ENCODE measurements around the gene CLK2. TPM values are rescaled to one million over a fixed set of nuclear protein-coding genes. Genes with fewer than 3 reads are reported as not detected.
A peak's percentile ranks its signal among the peaks of the same experiment; 100 is the strongest.

The CLK2 gene
- total and polyA plus RNA-seq, 2 of the 13 experiments (the other 11 are each of a cell fraction or from before 2014, with no cell fraction given): 20.1 to 73.5 TPM

- no peak for TF ChIP-seq PREB (CRISPR knock-in tag; IDR thresholded peaks at IDR 0.05)
- TF ChIP-seq KLF12 (CRISPR knock-in tag; IDR thresholded peaks at IDR 0.05; ENCODE audit: borderline replicate concordance): 0 out of 2 replicates have a peak, but pooled peaks have one; percentile 47
- peak; percentile 32; the same call in 1 of the 2 replicates for TF ChIP-seq TFDP1 (CRISPR knock-in tag; IDR thresholded peaks at IDR 0.05; ENCODE audit: borderline replicate concordance)
- TF ChIP-seq HOXA9 (CRISPR knock-in tag; IDR thresholded peaks at IDR 0.05; ENCODE audit: borderline replicate concordance): no peak
- TF ChIP-seq ZGPAT (CRISPR knock-in tag; IDR thresholded peaks at IDR 0.05): peak; percentile 67; the same call in 1 of the 2 replicates
- no peak for TF ChIP-seq DZIP1 (CRISPR knock-in tag; IDR thresholded peaks at IDR 0.05)
- TF ChIP-seq ZNF331 (CRISPR knock-in tag; IDR thresholded peaks at IDR 0.05): peak; percentile 72; the same call in 1 of the 2 replicates
- no peak for TF ChIP-seq ZSCAN30 (CRISPR knock-in tag; IDR thresholded peaks at IDR 0.05)
- TF ChIP-seq ZNF891 (CRISPR knock-in tag; IDR thresholded peaks at IDR 0.05): 0 out of 2 replicates have a peak, but pooled peaks have one; percentile 21
- TF ChIP-seq ZNF142 (CRISPR knock-in tag; IDR thresholded peaks at IDR 0.05): peak; percentile 36; the same call in 1 of the 2 replicates
- TF ChIP-seq ZNF180 (CRISPR knock-in tag; IDR thresholded peaks at IDR 0.05; ENCODE audit: borderline replicate concordance, low read depth): no peak
- TF ChIP-seq MEIS2 (CRISPR knock-in tag; IDR thresholded peaks at IDR 0.05): peak; percentile 75; the same call in 1 of the 2 replicates
- TF ChIP-seq PPARG (CRISPR knock-in tag; conservative IDR thresholded peaks at IDR 0.05): 0 out of 2 replicates have a peak, but pooled peaks have one; percentile 19
- TF ChIP-seq ZNF274 (CRISPR knock-in tag; IDR thresholded peaks at IDR 0.05): no peak
Measured at GRCh38 chr1:155255243-155256007, 17.9 kb downstream of the CLK2 start, which contains the start of gene ENTREP3 (continued).

All from HepG2 (cell line).